GM18909 (cell line): Measurements from ENCODE around the gene CLNK.

ENCODE experiments used
- ATAC-seq: cut with Tn5 transposase; IDR thresholded peaks from one replicate; pipeline ENCODE4 v1.9.1; 2021; ENCODE audit warnings: mild to moderate bottlenecking; ENCODE audit not compliant: unreplicated experiment, poor library complexity

Gene CLNK

GRCh38 chr4:10666616-10667015 lies 18.0 kb downstream of the CLNK start:
- ATAC-seq, result no peak

GRCh38 chr4:10664408-10664807 lies 20.2 kb downstream of the CLNK start:
- peak; percentile 67 for ATAC-seq

GRCh38 chr4:10662937-10663336 lies 21.6 kb downstream of the CLNK start:
- ATAC-seq, result no peak

GRCh38 chr4:10661047-10661446 lies 23.5 kb downstream of the CLNK start:
- ATAC-seq, result no peak

- ATAC-seq, result no peak
These were observed 25.3 kb downstream of the CLNK start for GRCh38 chr4:10659251-10659650.

- ATAC-seq, result no peak
These were observed 27.6 kb downstream of the CLNK start for GRCh38 chr4:10656988-10657387.

GRCh38 chr4:10656420-10656819 lies 28.1 kb downstream of the CLNK start:
- ATAC-seq, result no peak

- no peak for ATAC-seq
These were observed 28.6 kb downstream of the CLNK start for GRCh38 chr4:10655968-10656367.

- ATAC-seq, result no peak
These were observed 36.1 kb downstream of the CLNK start for GRCh38 chr4:10648479-10648878.

GRCh38 chr4:10647846-10648245 lies 36.7 kb downstream of the CLNK start:
- ATAC-seq, result no peak

GRCh38 chr4:10643600-10644425 lies 40.8 kb downstream of the CLNK start:
- no peak for ATAC-seq

- ATAC-seq, result peak; percentile 57
These were observed 43.9 kb downstream of the CLNK start for GRCh38 chr4:10640561-10641201.

- no peak for ATAC-seq
These were observed 44.9 kb downstream of the CLNK start for GRCh38 chr4:10639664-10640063.

GRCh38 chr4:10639100-10639499 lies 45.5 kb downstream of the CLNK start:
- ATAC-seq, result no peak

- no peak for ATAC-seq
These were observed 49.5 kb downstream of the CLNK start for GRCh38 chr4:10635091-10635490.

GRCh38 chr4:10629394-10629793 lies 55.2 kb downstream of the CLNK start:
- peak; percentile 74 for ATAC-seq

GRCh38 chr4:10625131-10625530 lies 59.4 kb downstream of the CLNK start:
- no peak for ATAC-seq

GRCh38 chr4:10623862-10624261 lies 60.7 kb downstream of the CLNK start:
- ATAC-seq, result no peak

- no peak for ATAC-seq
These were observed 61.3 kb downstream of the CLNK start for GRCh38 chr4:10623241-10623640.

GRCh38 chr4:10622728-10623127 lies 61.8 kb downstream of the CLNK start:
- peak; percentile 79 for ATAC-seq

- ATAC-seq, result no peak
These were observed 63.6 kb downstream of the CLNK start for GRCh38 chr4:10620935-10621488.

GRCh38 chr4:10619855-10620254 lies 64.7 kb downstream of the CLNK start:
- ATAC-seq, result no peak
